Endodermal cell (in vitro differentiated cells): ENCODE data around the gene IBTK. TPM values are rescaled to one million over a fixed set of nuclear protein-coding genes. Genes with fewer than 3 reads are reported as not detected.

Source experiments
- DNase-seq: peaks from one replicate; pipeline ENCODE4 v3.0.0-alpha.2; 2017
- H3K27ac ChIP-seq: 2 replicates; pipeline ENCODE4 v1.5.1; 2013; ENCODE audit warnings: mild to moderate bottlenecking, low read depth, low read length, moderate library complexity
- H3K27me3 ChIP-seq: 2 replicates; pipeline ENCODE4 v1.6.1; 2013; ENCODE audit warnings: mild to moderate bottlenecking, low read length, moderate library complexity; ENCODE audit not compliant: insufficient read depth, control insufficient read depth, poor library complexity, severe bottlenecking
- H3K36me3 ChIP-seq: 2 replicates; pipeline ENCODE4 v1.7.0; 2013; ENCODE audit warnings: mild to moderate bottlenecking, low read length, moderate library complexity; ENCODE audit not compliant: control insufficient read depth, insufficient read depth
- H3K4me1 ChIP-seq: one replicate; pipeline ENCODE4 v1.7.0; 2013; ENCODE audit warnings: low read length; ENCODE audit not compliant: control insufficient read depth, insufficient read depth
- H3K4me3 ChIP-seq: 2 replicates; pipeline ENCODE4 v1.5.1; 2013; ENCODE audit warnings: mild to moderate bottlenecking, low read length, moderate library complexity
- H3K9ac ChIP-seq: 2 replicates; pipeline ENCODE4 v1.6.1; 2013; ENCODE audit warnings: mild to moderate bottlenecking, low read length, moderate library complexity; ENCODE audit not compliant: poor library complexity, severe bottlenecking; ENCODE audit errors: extremely low read depth
- H3K9me3 ChIP-seq: 2 replicates; pipeline ENCODE4 v1.6.1; 2013; ENCODE audit warnings: mild to moderate bottlenecking, low read length, moderate library complexity; ENCODE audit not compliant: control insufficient read depth
- H3K27ac Mint-ChIP-seq: 2 replicates; pipeline ENCODE4 v1.8.0; 2020; ENCODE audit warnings: mixed read lengths
- H3K27me3 Mint-ChIP-seq: 2 replicates; pipeline ENCODE4 v1.8.0; 2021; ENCODE audit warnings: mild to moderate bottlenecking, mixed read lengths; ENCODE audit not compliant: insufficient read depth
- H3K36me3 Mint-ChIP-seq: 2 replicates; pipeline ENCODE4 v1.8.0; 2020; ENCODE audit warnings: low read depth, mixed read lengths
- H3K4me1 Mint-ChIP-seq: 2 replicates; pipeline ENCODE4 v1.8.0; 2020; ENCODE audit warnings: mixed read lengths
- H3K4me3 Mint-ChIP-seq: 2 replicates; pipeline ENCODE4 v1.8.0; 2020; ENCODE audit warnings: mild to moderate bottlenecking, moderate library complexity, mixed read lengths
- H3K9me3 Mint-ChIP-seq: 2 replicates; pipeline ENCODE4 v1.8.0; 2020; ENCODE audit warnings: mild to moderate bottlenecking, mixed read lengths
- WGBS, 2 experiments: methylation state at CpG; one replicate each; pipeline versions ENCODE4 v1.1.5 to v1.1.7; 2013; ENCODE audit warnings: missing lambda C conversion rate in 2 of 2, mixed read lengths in 1 of 2; ENCODE audit not compliant: insufficient coverage in 1 of 2, insufficient read length in 1 of 2; 5-methylcytosine and 5-hydroxymethylcytosine counted together
- total RNA-seq, 2 donors: library from RNA; stranded (reverse); fragmentation: NEBNext Ultra II Directional in 1 of 2; extraction: Animal tissue kit (Norgen Biotek cat#: 25700) in 1 of 2; gene quantifications; 2 replicates in 1 of 2; 3 replicates in 1 of 2; pipeline ENCODE4 v1.2.1, GENCODE V29; 2021
- TF ChIP-seq, protein P1 (sequence below): fragments of 200-600 bp; sonication (generic); conservative IDR thresholded peaks from 2 replicates; pipeline ENCODE4 v1.5.0; 2021; ENCODE audit warnings: antibody characterized with exemption, mild to moderate bottlenecking

IBTK gene
- total RNA-seq, 2 donors from 2014 or later = 35.8 to 46.2 TPM

- DNase-seq = no peak
- Histone ChIP-seq H3K9ac (no peak overlapping the region), H3K4me3 (no peak overlapping the region), H3K27me3 (no peaks in the 10 kb centered on the region), H3K4me1 (no peaks in the 10 kb centered on the region), H3K27ac (no peak overlapping the region), H3K36me3 (no peaks in the 10 kb centered on the region), H3K9me3 (no peaks in the 10 kb centered on the region)
- Mint-ChIP-seq H3K36me3 (no peaks in the 10 kb centered on the region), H3K4me1 (peaks cover 4% of the 10 kb centered on the region), H3K27ac (no peak overlapping the region), H3K9me3 (peaks cover 10% of the 10 kb centered on the region), H3K4me3 (no peak overlapping the region), H3K27me3 (peaks cover 3% of the 10 kb centered on the region)
- TF ChIP-seq, protein P1, sequence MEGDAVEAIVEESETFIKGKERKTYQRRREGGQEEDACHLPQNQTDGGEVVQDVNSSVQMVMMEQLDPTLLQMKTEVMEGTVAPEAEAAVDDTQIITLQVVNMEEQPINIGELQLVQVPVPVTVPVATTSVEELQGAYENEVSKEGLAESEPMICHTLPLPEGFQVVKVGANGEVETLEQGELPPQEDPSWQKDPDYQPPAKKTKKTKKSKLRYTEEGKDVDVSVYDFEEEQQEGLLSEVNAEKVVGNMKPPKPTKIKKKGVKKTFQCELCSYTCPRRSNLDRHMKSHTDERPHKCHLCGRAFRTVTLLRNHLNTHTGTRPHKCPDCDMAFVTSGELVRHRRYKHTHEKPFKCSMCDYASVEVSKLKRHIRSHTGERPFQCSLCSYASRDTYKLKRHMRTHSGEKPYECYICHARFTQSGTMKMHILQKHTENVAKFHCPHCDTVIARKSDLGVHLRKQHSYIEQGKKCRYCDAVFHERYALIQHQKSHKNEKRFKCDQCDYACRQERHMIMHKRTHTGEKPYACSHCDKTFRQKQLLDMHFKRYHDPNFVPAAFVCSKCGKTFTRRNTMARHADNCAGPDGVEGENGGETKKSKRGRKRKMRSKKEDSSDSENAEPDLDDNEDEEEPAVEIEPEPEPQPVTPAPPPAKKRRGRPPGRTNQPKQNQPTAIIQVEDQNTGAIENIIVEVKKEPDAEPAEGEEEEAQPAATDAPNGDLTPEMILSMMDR = no peak
These were observed 30.1 kb upstream of the IBTK start for GRCh38 chr6:82277686-82278085.

- Mint-ChIP-seq H3K9me3 (peaks cover 10% of the 10 kb centered on the region), H3K4me3 (no peak overlapping the region), H3K4me1 (peaks cover 3% of the 10 kb centered on the region), H3K27ac (no peak overlapping the region), H3K27me3 (peaks cover 2% of the 10 kb centered on the region), H3K36me3 (no peaks in the 10 kb centered on the region)
- Histone ChIP-seq H3K4me3 (no peak overlapping the region), H3K9me3 (no peaks in the 10 kb centered on the region), H3K36me3 (no peaks in the 10 kb centered on the region), H3K9ac (no peak overlapping the region), H3K27me3 (no peaks in the 10 kb centered on the region), H3K4me1 (no peaks in the 10 kb centered on the region), H3K27ac (no peak overlapping the region)
- WGBS, 2 experiments = 76 to 93% methylated on average over 3 to 5 of the region's 5 CpGs
- TF ChIP-seq, protein P1 = no peak
- no peak for DNase-seq
These were observed 28.1 kb upstream of the IBTK start for GRCh38 chr6:82275686-82276085.

GRCh38 chr6:82273295-82273694, 25.8 kb upstream of the IBTK start:
- Mint-ChIP-seq H3K27me3 (peaks cover 2% of the 10 kb centered on the region), H3K36me3 (no peaks in the 10 kb centered on the region), H3K4me1 (peaks cover 14% of the 10 kb centered on the region), H3K27ac (no peak overlapping the region), H3K9me3 (no peaks in the 10 kb centered on the region), H3K4me3 (no peak overlapping the region)
- H3K36me3 ChIP-seq = no peaks in the 10 kb centered on the region
- H3K4me1 ChIP-seq = no peaks in the 10 kb centered on the region
- H3K27me3 ChIP-seq = no peaks in the 10 kb centered on the region
- no peak overlapping the region for H3K9ac ChIP-seq
- TF ChIP-seq, protein P1 = no peak
- no peaks in the 10 kb centered on the region for H3K9me3 ChIP-seq
- no peak overlapping the region for H3K4me3 ChIP-seq
- DNase-seq = no peak
- no peak overlapping the region for H3K27ac ChIP-seq
- 83 to 88% methylated on average over 1 of the region's 1 CpG for WGBS, 2 experiments
